ENCODE data around the gene SMOC2. TPM values are rescaled to one million over a fixed set of nuclear protein-coding genes. Genes with fewer than 3 reads are reported as not detected.

SMOC2 gene
- total RNA-seq, 2 donors from 2014 or later, result 25.6 to 29.6 TPM

GRCh38 chr6:168428863-168429262, 12.1 kb upstream of the SMOC2 start:
- no peaks in the 10 kb centered on the region for H3K9me3 ChIP-seq
- no peaks in the 10 kb centered on the region for H3K36me3 ChIP-seq
- no peak overlapping the region for H3K4me3 ChIP-seq
- no peak overlapping the region for H3K27ac ChIP-seq
- H3K27me3 ChIP-seq, result no peaks in the 10 kb centered on the region
- no peak overlapping the region for H3K9ac ChIP-seq (ENCODE audit: low read depth in 2 of 2, low read length in 2 of 2)
- intact Hi-C loops (cut with DNase I), result no loop called here
- no peaks in the 10 kb centered on the region for H3K4me1 ChIP-seq
- no peak for DNase-seq
- no peak for TF ChIP-seq CTCF (IDR thresholded peaks at IDR 0.05)

GRCh38 chr6:168432196-168432595, 8.8 kb upstream of the SMOC2 start:
- Histone ChIP-seq H3K4me3 (no peak overlapping the region), H3K27ac (no peak overlapping the region), H3K36me3 (no peaks in the 10 kb centered on the region), H3K9ac (ENCODE audit: low read depth in 2 of 2, low read length in 2 of 2) (no peak overlapping the region), H3K4me1 (no peaks in the 10 kb centered on the region), H3K27me3 (no peaks in the 10 kb centered on the region), H3K9me3 (no peaks in the 10 kb centered on the region)
- no peak for TF ChIP-seq CTCF (IDR thresholded peaks at IDR 0.05)
- intact Hi-C loops (cut with DNase I), result no loop called here
- no peak for DNase-seq

GRCh38 chr6:168433898-168434297, 7.1 kb upstream of the SMOC2 start:
- no peaks in the 10 kb centered on the region for H3K9me3 ChIP-seq
- no peaks in the 10 kb centered on the region for H3K4me1 ChIP-seq
- H3K4me3 ChIP-seq, result no peak overlapping the region
- no peaks in the 10 kb centered on the region for H3K36me3 ChIP-seq
- H3K9ac ChIP-seq (ENCODE audit: low read depth in 2 of 2, low read length in 2 of 2), result no peak overlapping the region
- no peak overlapping the region for H3K27ac ChIP-seq
- no peak for TF ChIP-seq CTCF (IDR thresholded peaks at IDR 0.05)
- no peak for DNase-seq
- intact Hi-C loops (cut with DNase I), result no loop called here
- no peaks in the 10 kb centered on the region for H3K27me3 ChIP-seq

- TF ChIP-seq CTCF (IDR thresholded peaks at IDR 0.05), result no peak
- Histone ChIP-seq H3K36me3 (no peaks in the 10 kb centered on the region), H3K4me1 (no peaks in the 10 kb centered on the region), H3K4me3 (no peak overlapping the region), H3K27ac (no peak overlapping the region), H3K9ac (ENCODE audit: low read depth in 2 of 2, low read length in 2 of 2) (no peak overlapping the region), H3K9me3 (no peaks in the 10 kb centered on the region), H3K27me3 (no peaks in the 10 kb centered on the region)
- no peak for DNase-seq
- intact Hi-C loops (cut with DNase I), result no loop called here
Observed at GRCh38 chr6:168434505-168434904, 6.5 kb upstream of the SMOC2 start.

GRCh38 chr6:168437751-168438150, 3.2 kb upstream of the SMOC2 start:
- Histone ChIP-seq H3K36me3 (no peaks in the 10 kb centered on the region), H3K9ac (ENCODE audit: low read depth in 2 of 2, low read length in 2 of 2) (no peak overlapping the region), H3K4me3 (no peak overlapping the region), H3K27ac (no peak overlapping the region), H3K27me3 (peaks cover 28% of the 10 kb centered on the region), H3K9me3 (no peaks in the 10 kb centered on the region), H3K4me1 (peaks cover 7% of the 10 kb centered on the region)
- intact Hi-C loops (cut with DNase I), result no loop called here
- no peak for TF ChIP-seq CTCF (IDR thresholded peaks at IDR 0.05)
- DNase-seq, result no peak
